GM21619 (cell line): Measurements from ENCODE around the gene PARP9.

Source experiments
- ATAC-seq: cut with Tn5 transposase; IDR thresholded peaks from one replicate; pipeline ENCODE4 v1.9.1; 2021; ENCODE audit not compliant: unreplicated experiment

Gene PARP9

GRCh38 chr3:122493296-122493695 lies 70.8 kb downstream of the PARP9 start:
- ATAC-seq: no peak

- ATAC-seq: no peak
These were observed 75.7 kb downstream of the PARP9 start for GRCh38 chr3:122488262-122488973.

GRCh38 chr3:122484985-122485384 lies 79.1 kb downstream of the PARP9 start:
- ATAC-seq: no peak

GRCh38 chr3:122481390-122481789 lies 82.7 kb downstream of the PARP9 start:
- ATAC-seq: no peak
